SK-N-SH treated with all-trans-retinoic acid at 6 μM for 48 hours (cell line): ENCODE measurements around the gene PRELID1.

Experiments used
- BACH2 ChIP-seq: fragments of 250-450 bp; sonication (Bioruptor Pico); IDR thresholded peaks from 2 replicates; pipeline ENCODE4 v1.9.0; 2021; ENCODE audit warnings: mild to moderate bottlenecking, borderline replicate concordance
- CREB5 ChIP-seq: fragments of 250-450 bp; sonication (Bioruptor Pico); IDR thresholded peaks from 2 replicates; pipeline ENCODE4 v1.5.1; 2020; ENCODE audit warnings: low read depth, mild to moderate bottlenecking, moderate library complexity
- OSR1 ChIP-seq: fragments of 250-450 bp; sonication (Bioruptor Pico); IDR thresholded peaks from 2 replicates; pipeline ENCODE4 v1.8.0; 2022; ENCODE audit warnings: moderate library complexity, mild to moderate bottlenecking, inconsistent platforms
- PATZ1 ChIP-seq: fragments of 250-450 bp; sonication (Bioruptor Pico); IDR thresholded peaks from 2 replicates; pipeline ENCODE4 v1.8.0; 2020; ENCODE audit warnings: mild to moderate bottlenecking, moderate library complexity, borderline replicate concordance
- RARB ChIP-seq: fragments of 250-450 bp; sonication (Bioruptor Pico); IDR thresholded peaks from 2 replicates; pipeline ENCODE4 v1.8.0; 2021; ENCODE audit warnings: mild to moderate bottlenecking, moderate library complexity
- TCF4 ChIP-seq: fragments of 250-450 bp; sonication (Bioruptor Pico); IDR thresholded peaks from 2 replicates; pipeline ENCODE4 v1.8.0; 2021; ENCODE audit warnings: mild to moderate bottlenecking, moderate library complexity, borderline replicate concordance
- TOX ChIP-seq: fragments of 250-450 bp; sonication (Bioruptor Pico); IDR thresholded peaks from 2 replicates; pipeline ENCODE4 v1.8.0; 2021; ENCODE audit warnings: mild to moderate bottlenecking, moderate library complexity, borderline replicate concordance
- TSHZ2 ChIP-seq: fragments of 250-450 bp; sonication (Bioruptor Pico); IDR thresholded peaks from 2 replicates; pipeline ENCODE4 v1.5.0; 2020; ENCODE audit warnings: mild to moderate bottlenecking, moderate library complexity
- ZFP3 ChIP-seq: fragments of 250-450 bp; sonication (Bioruptor Pico); IDR thresholded peaks from 2 replicates; pipeline ENCODE4 v1.5.0; 2020; ENCODE audit warnings: mild to moderate bottlenecking, moderate library complexity
- ZNF565 ChIP-seq: fragments of 450-650 bp; formaldehyde crosslinking; conservative IDR thresholded peaks from 2 replicates; pipeline ENCODE4 v1.5.0; 2020; ENCODE audit warnings: low read depth, mild to moderate bottlenecking, moderate library complexity

- TF ChIP-seq ZNF565 (CRISPR knock-in tag) = no peak
- no peak for TF ChIP-seq PATZ1
- TF ChIP-seq RARB = no peak
- TF ChIP-seq TOX (CRISPR knock-in tag) = no peak
- TF ChIP-seq BACH2 (CRISPR knock-in tag) = no peak
- TF ChIP-seq OSR1 (CRISPR knock-in tag) = no peak
- TF ChIP-seq ZFP3 (CRISPR knock-in tag) = no peak
- no peak for TF ChIP-seq TCF4 (CRISPR knock-in tag)
- no peak for TF ChIP-seq TSHZ2
- no peak for TF ChIP-seq CREB5
Measured at GRCh38 chr5:177302354-177303110, 1.1 kb upstream of the PRELID1 start.
